ENCODE data around the gene GTPBP6.

GTPBP6 gene

DNA sequence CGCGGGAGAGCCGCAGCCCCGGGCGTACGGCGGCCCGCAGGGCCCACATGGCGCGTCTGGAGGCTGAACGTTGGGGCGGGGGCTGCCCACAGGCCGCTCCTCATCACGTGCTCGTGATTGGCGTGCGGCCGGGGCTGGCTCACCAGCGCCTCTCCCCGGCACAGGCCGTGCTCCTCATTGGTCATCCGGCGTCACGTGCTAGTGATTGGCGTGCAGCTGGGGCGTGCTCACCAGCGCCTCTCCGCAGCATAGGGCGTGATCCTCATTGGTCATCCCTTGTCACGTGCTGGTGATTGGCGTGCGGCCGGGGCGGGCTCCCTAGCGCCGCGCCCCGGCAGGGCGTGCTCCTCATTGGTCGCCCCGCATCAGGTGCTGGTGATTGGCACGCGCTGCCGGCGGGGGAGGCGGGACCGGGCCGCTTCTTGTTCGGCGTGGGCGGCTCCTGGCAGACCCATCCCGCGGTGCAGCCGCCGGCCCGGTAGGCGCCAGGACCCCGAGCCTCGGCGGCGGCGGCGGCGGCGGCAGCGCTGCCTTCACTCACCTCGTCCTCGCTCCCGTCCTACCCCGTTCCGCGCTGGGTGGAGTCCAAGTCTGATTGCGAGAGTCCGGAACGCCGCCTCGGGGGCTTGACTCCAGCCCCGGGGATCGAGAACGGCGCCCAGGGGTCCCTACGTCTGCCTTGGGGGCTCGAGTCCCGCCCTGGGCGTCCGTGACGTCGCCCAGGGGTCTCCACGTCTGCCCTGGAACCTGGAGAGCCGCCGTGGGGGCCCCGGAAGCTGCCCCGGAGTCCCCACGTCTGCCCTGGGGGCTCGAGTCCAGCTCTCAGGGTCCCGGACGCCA lies at the start of gene GTPBP6:
TSS of gene GTPBP6 (minus strand) at position 58 of the 840 bp plus-strand sequence. CDS start at position 49, 9 bp downstream.
- peak; percentile 94 for DNase-seq (ENCODE audit: low read depth, low spot score)

GRCh38 chrX:367866-368265 lies 49.3 kb upstream of the GTPBP6 start:
- DNase-seq (ENCODE audit: low read depth, low spot score), result no peak

- no peak for DNase-seq (ENCODE audit: low read depth, low spot score)
Measured at GRCh38 chrX:367349-367748, 48.8 kb upstream of the GTPBP6 start.

DNA sequence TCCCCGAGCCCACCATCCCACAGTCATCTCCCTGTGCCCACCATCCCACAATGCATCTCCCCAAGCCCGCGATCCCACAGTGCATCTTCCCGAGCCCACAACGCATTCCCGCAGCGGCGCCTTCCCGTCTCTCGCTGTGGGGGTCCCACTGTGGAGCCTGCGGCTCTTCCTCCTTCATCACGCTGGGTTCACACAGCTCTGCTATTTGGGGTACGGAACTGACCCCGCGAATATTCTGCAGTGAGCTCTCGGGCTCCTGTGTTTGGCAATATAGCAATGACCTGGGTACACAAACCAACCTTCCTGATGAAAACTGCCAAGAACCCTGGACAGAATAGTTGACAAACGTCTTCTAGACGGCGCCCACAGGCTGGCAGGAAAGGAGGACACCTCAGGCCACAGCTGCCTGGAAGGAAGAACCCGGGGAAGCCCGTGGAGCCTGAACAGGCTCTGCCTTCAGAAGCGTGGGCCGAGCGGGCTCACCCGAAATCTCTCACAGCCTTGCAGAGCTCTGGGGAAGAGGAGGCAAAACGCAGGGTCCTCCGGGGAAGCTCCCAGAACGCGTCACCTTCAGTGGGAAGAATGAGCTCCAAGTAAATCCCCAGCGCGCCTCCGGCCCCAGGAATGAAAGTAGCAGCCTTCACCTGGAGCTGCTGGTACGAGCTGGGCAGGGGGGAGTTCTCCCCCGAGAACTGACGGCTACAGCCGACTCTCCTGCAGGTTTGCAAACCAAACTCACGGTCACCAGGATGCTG lies 45.2 kb upstream of the GTPBP6 start:
- no peak for DNase-seq (ENCODE audit: low read depth, low spot score)

- no peak for DNase-seq (ENCODE audit: low read depth, low spot score)
Measured at GRCh38 chrX:362937-363620, 44.5 kb upstream of the GTPBP6 start.

DNA sequence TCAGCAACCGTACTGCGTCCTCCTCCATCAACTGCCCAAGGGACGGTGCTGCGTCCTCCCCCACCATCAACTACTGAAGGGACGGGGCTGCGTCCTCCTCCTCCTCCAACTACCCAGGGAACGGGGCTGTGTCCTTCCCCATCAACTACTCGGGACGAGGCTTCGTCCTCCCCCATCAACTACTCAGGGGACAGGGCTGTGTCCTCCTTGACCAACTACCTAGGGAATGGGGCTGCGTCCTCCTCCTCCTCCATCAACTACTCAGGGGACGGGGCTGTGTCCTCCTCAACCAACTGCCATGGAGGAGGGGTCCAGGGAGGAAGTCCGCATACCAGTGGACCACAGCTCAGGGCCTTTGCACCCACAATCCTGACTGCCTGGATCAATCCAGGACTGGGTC lies 43.8 kb upstream of the GTPBP6 start:
- DNase-seq (ENCODE audit: low read depth, low spot score), result no peak

DNA sequence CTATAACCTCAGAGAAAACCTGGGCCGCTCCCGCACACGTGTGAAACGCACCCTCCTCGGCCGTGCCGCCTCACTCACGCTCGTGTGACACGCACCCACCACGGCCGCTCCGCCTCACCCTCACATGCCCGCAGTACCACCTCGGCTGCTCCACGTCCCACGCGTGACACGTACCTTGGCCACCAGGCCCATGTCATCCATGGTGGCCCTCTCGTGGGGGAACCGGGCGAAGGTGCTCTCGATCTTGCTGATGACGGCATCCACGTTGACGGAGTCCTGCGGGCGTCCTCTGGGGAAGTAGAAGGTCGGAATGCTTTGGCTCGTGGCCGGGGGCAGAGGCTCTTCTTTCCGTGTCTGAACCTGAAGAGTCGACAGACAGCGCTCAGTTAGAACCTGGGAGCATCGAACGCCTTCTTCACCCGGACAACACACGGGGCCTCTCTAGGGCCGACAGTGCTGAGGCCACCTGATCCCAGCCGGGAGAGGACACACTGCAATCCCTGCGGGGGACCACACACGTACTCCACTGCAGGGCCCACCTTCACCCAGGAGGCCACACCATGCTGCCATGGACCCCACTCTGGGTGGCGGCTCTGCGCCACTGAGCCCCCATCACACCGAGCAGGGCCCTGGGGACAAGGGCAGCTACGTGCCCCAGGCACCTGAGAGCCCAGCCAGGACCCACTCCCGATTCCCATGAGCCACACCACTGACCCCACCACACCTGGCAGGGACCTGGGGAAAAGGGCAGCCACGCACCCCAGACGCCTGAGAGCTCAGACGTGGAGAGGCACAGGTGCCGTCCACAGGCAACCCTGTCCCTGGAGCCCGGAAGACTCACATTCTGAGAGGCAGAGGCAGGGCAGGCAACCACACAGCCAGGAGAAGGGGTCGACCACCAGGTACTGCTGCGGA lies 42.9 kb upstream of the GTPBP6 start:
- DNase-seq (ENCODE audit: low read depth, low spot score), result no peak

DNA sequence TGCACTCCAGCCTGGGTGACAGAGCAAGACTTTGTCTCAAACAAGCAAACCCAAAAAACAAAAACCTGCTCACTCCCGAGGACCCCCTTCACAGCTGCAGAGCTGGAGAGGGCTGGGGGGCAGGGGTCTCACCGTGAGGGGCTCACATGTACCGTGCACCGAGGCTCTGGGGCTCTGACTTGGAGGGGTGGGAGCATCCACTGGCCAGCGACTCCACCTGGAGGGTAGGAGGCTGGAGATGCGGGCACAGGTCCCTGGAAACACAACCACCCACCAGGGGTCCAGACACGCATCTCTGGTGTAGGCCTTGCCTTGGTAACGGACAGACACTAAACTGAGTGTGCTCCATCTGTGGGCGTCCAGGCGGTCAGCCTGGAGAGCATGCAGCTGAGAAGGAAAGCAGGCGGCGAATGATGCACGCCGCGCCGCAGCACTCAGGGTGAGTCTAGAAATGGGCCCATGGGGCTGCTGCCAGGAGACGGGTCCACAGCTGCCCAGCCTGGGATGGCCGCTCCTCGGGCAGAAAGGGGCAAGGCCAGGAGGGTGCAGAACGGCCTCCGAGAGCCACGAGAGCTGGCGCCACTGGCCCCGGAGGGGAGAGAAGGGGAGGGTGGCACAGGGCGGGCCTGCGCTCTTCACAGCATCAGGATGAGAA lies 42.0 kb upstream of the GTPBP6 start:
- no peak for DNase-seq (ENCODE audit: low read depth, low spot score)

DNA sequence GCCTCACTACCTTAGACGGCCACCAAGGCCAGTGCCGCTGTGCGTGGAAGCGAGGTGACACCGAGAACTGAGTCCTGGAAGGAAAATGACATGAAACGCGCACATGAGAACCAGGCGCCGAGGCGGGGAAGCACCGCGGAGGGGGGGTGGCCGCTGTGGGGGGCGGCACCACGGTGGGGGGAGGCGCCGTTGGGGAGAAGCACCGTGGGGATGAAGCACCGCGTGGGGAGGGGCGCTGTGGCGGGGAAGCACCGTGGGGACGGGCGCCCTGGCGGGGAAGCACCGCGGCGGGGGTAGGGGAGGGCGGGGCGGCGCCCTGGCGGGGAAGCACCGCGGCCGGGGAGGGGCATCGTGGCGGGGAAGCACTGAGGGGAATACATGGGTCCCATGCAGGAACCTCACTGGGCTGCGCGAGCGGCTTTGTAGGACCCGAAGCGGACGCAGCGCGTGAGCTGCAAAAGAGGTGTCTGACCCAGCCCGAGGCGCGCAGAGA lies 40.1 kb upstream of the GTPBP6 start:
- no peak for DNase-seq (ENCODE audit: low read depth, low spot score)

DNA sequence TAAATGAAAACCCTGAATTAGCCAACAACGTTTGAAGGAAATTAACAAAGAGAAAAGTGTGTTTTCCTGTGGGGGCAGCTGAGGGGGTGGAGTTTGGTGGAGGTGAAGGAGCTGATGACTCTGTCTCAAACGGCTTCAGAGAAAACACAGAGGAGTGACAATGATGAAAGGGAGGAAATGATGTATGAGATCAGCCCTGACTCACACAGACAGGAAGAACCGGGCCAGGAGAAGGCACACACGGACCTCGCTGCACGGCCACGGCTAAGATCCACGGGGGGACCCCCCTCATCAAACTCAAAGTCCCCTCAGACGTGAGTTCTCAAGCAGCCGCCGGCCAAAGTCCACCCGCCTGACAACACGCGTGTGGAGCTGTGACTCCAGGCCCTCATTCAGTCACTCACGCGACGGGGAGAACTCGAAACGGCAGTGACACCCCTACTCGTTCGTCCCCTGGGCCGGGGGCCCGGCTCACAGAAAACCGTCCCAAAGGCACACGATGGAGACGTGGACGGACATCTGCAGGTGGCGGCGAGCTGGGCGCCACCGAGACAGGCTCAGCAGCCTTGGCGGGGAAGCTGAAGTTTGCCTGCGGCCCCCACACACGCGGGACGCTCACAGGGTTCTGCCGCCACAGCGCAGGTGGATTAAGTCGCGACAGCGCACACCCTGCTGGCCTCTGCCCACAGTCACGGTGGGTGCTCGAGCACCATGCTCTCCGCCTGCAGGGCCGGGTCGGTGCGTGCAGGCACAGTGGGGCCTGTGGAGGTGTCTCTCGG lies 39.3 kb upstream of the GTPBP6 start:
- DNase-seq (ENCODE audit: low read depth, low spot score), result no peak

GRCh38 chrX:357035-357692 lies 38.6 kb upstream of the GTPBP6 start:
- no peak for DNase-seq (ENCODE audit: low read depth, low spot score)

GRCh38 chrX:356385-357034 lies 37.9 kb upstream of the GTPBP6 start:
- DNase-seq (ENCODE audit: low read depth, low spot score), result no peak

DNA sequence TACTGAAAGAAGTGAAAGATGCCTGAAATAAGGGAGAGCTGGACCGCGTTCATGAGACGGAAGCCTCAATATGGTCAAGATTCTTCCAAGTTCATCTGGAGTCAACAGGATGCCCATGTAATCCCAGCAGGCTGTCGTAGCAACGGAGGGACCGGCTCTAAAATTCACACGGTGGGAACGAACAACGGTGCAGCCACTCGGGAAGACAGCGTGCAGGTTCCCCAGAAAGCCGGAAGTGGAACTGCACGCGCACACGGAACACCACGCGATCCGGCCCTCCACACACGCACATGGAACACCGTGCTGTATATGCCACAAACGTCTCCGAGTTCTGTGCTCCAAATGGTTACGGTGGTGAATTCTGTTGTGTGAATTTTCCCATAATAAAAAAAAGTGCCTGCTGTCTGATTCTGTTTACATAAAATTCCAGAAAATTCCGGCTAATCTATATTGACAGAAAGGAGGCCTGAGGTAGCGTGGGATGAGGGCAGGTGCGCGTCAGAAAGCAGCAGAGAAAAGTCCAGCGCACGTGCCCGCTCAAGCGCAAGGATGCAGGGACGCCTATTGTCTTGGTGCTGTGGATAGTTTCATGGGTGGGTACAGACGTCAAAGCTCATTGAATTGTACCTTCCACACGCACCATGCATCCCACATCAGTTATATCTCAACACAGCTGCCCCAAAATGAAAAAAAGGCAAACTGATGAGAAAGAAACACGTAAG lies 36.9 kb upstream of the GTPBP6 start:
- no peak for DNase-seq (ENCODE audit: low read depth, low spot score)

GRCh38 chrX:353566-354535 lies 35.3 kb upstream of the GTPBP6 start:
- DNase-seq (ENCODE audit: low read depth, low spot score), result no peak

- DNase-seq (ENCODE audit: low read depth, low spot score), result no peak
Measured at GRCh38 chrX:352582-353314, 34.2 kb upstream of the GTPBP6 start.

GRCh38 chrX:352181-352580 lies 33.6 kb upstream of the GTPBP6 start:
- DNase-seq (ENCODE audit: low read depth, low spot score), result no peak

Data from activated naive CD8-positive, alpha-beta T cell treated with anti-CD3 and anti-CD28 coated beads, Interleukin-2, amount 50 U/mL, for 16 hours (primary cell).